RWPE1 (cell line): ENCODE measurements around the gene LIPC.

Source experiments
- CTCF ChIA-PET: fragments of 350-600 bp; sonication (Branson Sonifier 250); formaldehyde crosslinking; extraction: SDS; loops from one replicate; lab custom pipeline; 2021; lab: Yijun Ruan, JAX
- POLR2A ChIA-PET: fragments of 400-600 bp; formaldehyde crosslinking; extraction: SDS; loops from one replicate; lab custom pipeline; 2020; ENCODE audit warnings: antibody characterized with exemption; ENCODE audit not compliant: low non-redundant PET; lab: Yijun Ruan, JAX
- DNase-seq: peaks from one replicate; pipeline ENCODE4 v3.0.0; 2012; ENCODE audit warnings: low spot score
- H3K27ac ChIP-seq: fragments of 450-650 bp; 2 replicates; pipeline ENCODE4 v1.5.1; 2017
- TF ChIP-seq, protein P1 (sequence below): fragments of 450-650 bp; conservative IDR thresholded peaks from 2 replicates; pipeline ENCODE4 v1.5.1; 2017; ENCODE audit warnings: low read depth, mild to moderate bottlenecking

The LIPC gene

GRCh38 chr15:58388211-58388610, 43.6 kb upstream of the LIPC start:
- ChIA-PET POLR2A (no interaction called here), CTCF (no interaction called here)
- TF ChIP-seq, protein P1, sequence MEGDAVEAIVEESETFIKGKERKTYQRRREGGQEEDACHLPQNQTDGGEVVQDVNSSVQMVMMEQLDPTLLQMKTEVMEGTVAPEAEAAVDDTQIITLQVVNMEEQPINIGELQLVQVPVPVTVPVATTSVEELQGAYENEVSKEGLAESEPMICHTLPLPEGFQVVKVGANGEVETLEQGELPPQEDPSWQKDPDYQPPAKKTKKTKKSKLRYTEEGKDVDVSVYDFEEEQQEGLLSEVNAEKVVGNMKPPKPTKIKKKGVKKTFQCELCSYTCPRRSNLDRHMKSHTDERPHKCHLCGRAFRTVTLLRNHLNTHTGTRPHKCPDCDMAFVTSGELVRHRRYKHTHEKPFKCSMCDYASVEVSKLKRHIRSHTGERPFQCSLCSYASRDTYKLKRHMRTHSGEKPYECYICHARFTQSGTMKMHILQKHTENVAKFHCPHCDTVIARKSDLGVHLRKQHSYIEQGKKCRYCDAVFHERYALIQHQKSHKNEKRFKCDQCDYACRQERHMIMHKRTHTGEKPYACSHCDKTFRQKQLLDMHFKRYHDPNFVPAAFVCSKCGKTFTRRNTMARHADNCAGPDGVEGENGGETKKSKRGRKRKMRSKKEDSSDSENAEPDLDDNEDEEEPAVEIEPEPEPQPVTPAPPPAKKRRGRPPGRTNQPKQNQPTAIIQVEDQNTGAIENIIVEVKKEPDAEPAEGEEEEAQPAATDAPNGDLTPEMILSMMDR: no peak
- no peak for DNase-seq
- H3K27ac ChIP-seq: no peak overlapping the region

GRCh38 chr15:58390118-58390517, 41.7 kb upstream of the LIPC start:
- TF ChIP-seq, protein P1: no peak
- DNase-seq: no peak
- POLR2A ChIA-PET: no interaction called here
- no peak overlapping the region for H3K27ac ChIP-seq
- CTCF ChIA-PET: interaction anchor here (0.7 kb wide), 1 partner anchor 144 kb away, joined by 3 read pairs; no protein-coding TSS in a partner anchor

GRCh38 chr15:58390655-58391054, 41.1 kb upstream of the LIPC start:
- H3K27ac ChIP-seq: no peak overlapping the region
- TF ChIP-seq, protein P1: no peak
- DNase-seq: no peak
- ChIA-PET CTCF (no interaction called here), POLR2A (no interaction called here)

GRCh38 chr15:58391088-58391487, 40.7 kb upstream of the LIPC start:
- POLR2A ChIA-PET: no interaction called here
- no peak overlapping the region for H3K27ac ChIP-seq
- CTCF ChIA-PET: no interaction called here
- no peak for DNase-seq
- TF ChIP-seq, protein P1: no peak

GRCh38 chr15:58392141-58392540, 39.6 kb upstream of the LIPC start:
- ChIA-PET POLR2A (no interaction called here), CTCF (interaction anchor here (0.6 kb wide), 1 partner anchor 1109 kb away, joined by 3 read pairs; no protein-coding TSS in a partner anchor)
- no peak for DNase-seq
- TF ChIP-seq, protein P1: no peak
- H3K27ac ChIP-seq: no peak overlapping the region

DNA sequence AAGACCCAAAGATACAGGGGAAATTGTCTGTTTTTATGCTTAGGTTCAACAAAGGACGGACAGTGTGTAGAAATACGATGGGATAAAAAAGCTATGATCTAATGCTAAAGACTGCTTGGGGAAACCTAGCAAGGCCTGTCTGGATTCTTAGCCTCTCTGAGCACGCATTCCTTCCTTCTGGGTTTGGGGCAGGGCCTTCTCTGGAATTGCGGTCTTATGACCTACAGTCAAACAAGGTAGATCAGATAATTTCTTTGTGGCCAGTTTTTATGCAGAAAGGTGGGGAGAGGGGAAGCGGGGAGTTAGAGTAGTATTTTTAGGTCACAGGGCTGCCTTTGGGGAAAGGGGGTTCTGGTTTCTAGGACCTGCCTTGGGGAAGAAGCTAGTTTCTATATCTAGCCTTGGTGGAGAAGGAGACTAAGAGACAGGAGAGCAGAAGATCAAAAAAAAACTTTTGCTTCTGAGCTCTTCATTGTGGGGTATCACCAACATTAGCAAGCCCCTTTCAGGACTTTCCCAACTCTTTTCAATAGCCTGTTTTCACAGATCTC, 39.1 kb upstream of the LIPC start:
- POLR2A ChIA-PET: no interaction called here
- CTCF ChIA-PET: interaction anchor here (0.6 kb wide), 1 partner anchor 196 kb away, joined by 4 read pairs; no protein-coding TSS in a partner anchor
- no peak for DNase-seq
- TF ChIP-seq, protein P1: no peak
- no peak overlapping the region for H3K27ac ChIP-seq
